HG03095 (cell line): Measurements from ENCODE around the gene UNC5A.

Source experiments
- ATAC-seq: cut with Tn5 transposase; IDR thresholded peaks from one replicate; pipeline ENCODE4 v1.9.1; 2021; ENCODE audit warnings: moderate library complexity; ENCODE audit not compliant: unreplicated experiment

The UNC5A gene

DNA sequence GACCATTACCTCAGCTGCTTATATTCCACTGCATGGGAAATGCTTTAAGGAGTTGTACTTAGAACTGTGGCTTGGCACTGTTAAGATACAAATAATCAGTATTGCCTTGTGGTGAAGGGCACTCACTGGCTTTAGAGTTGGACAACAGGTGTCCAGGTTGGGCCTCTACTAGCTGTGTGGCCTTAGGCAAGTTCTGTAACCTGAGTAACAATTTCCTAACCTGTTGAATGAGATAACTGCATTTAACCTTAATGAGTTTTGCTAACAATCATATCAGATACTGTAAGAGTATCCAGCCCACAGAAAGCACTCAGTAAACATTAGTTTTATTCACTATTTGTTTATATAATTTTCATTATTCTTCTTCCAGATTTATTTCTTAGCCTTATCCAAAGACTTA is 106.0 kb downstream of the UNC5A start:
- ATAC-seq, result no peak

DNA sequence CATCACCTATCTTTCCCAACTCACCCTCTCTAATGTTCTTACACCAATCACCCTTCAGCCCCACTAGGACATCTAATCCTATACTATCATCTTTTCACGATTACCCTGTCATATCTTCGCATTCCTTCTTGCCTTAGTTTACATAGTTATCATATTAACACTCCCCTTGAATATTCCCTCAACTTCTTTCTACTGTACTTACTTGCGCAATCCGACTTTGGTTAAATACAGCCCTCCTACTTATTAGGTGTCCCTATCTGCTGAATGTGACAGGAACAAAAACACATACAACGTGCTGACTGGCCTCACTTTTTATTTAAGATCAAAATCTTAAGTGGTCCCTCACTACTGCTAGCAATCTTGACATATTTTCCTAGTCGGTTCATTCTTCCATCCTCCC is 108.3 kb downstream of the UNC5A start:
- ATAC-seq, result no peak

DNA sequence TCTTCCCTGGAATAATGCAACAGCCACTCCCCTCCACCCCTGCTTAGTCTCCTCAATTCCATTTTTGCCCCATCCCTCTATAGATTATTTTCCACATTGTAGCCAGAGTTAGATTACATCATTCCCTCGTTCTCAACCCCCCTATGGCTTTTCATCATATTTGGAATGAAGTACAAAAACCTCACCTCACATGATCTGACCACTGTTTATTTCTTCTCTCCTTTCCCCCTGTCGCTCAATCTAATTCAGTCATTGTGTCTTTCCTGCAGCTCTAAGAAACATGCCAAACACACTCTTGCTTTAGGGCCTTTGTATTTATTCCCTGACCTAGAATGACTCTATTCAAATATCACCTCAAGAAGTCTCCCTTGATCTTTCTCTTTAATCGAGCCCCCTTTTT is 111.4 kb downstream of the UNC5A start:
- no peak for ATAC-seq

DNA sequence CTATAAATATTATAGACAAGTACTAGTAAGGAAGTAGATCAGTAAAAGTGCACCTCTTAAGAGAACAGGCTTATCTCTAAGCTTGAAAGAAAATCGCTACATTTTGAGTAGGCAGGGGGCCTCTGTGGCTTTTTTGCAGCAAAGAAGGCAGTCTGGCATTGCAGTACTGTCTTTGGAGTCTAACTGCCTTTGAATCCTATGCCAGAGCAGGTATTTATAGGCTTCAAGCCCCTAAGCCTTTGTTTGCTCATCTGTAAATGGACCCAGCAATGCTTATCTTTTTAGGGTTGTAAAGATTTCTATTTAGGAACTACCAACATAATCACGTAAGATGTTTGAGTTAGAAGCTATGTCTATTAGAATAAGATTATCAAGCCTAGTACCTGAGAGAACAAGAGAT is 112.5 kb downstream of the UNC5A start:
- no peak for ATAC-seq

DNA sequence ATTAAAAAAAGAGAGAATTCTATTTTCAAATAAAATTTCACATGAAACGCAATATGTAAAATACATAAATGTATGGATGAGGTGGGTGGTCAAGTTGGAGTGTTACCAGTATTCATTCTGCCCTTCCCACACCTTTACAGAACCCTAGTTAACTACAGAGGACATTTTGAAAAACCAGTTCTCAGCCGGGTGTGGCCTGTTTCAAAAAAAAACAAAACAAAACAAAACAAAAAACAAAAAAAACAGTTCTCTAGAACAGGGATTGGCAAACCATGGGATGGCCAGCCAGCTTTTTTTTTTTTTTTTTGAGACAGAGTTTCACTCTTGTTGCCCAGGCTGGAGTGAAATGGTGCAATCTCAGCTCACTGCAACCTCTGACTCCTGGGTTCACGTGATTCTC is 117.2 kb downstream of the UNC5A start:
- ATAC-seq, result no peak

DNA sequence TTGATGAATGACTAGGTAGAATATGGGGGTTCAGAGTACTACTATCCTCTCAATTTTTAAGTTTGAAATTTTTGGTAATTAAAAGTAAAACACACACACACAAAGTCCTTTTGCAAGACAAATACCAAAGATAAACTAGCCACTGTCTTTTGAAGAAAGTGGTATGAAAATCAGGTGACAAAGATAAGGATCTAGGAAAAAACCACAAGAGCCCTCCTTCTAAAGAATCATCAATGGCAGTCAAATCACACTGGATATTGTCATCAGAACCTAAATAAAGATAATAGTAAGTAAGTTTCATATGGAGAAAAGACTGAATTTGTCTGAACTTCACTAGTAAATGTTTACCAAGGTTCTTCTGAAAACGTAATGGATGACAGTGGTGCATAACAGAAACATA is 119.3 kb downstream of the UNC5A start:
- no peak for ATAC-seq
